HCT116 (cell line): ENCODE measurements around the gene TMEFF2.

Source experiments
- EZH2 ChIP-seq: fragments of 200-600 bp; sonication (generic); IDR thresholded peaks from 2 replicates; pipeline ENCODE4 v1.6.1; 2017; ENCODE audit warnings: antibody characterized with exemption, mixed run types
- FOSL1 ChIP-seq: IDR thresholded peaks from 2 replicates; pipeline ENCODE4 v1.6.1; 2012; ENCODE audit warnings: low read depth
- POLR2A ChIP-seq: IDR thresholded peaks from 2 replicates; pipeline ENCODE4 v1.7.0; 2011; ENCODE audit warnings: borderline replicate concordance; ENCODE audit not compliant: insufficient read depth, insufficient read length; ENCODE audit errors: extremely low read depth
- POLR2AphosphoS5 ChIP-seq: IDR thresholded peaks from 2 replicates; pipeline ENCODE4 v1.6.1; 2011; ENCODE audit warnings: mild to moderate bottlenecking, low read depth, low read length, moderate library complexity
- RAD21 ChIP-seq: IDR thresholded peaks from 2 replicates; pipeline ENCODE4 v1.6.1; 2012; ENCODE audit warnings: low read depth, mild to moderate bottlenecking
- ZFX ChIP-seq: fragments of 450-650 bp; IDR thresholded peaks from 2 replicates; pipeline ENCODE4 v1.6.1; 2017
- ZNF274 ChIP-seq: fragments of 200-500 bp; sonication (Bioruptor generic); IDR thresholded peaks from 2 replicates; pipeline ENCODE4 v1.6.1; 2014; ENCODE audit warnings: mild to moderate bottlenecking, low read depth, low read length, inconsistent platforms
- TF ChIP-seq, protein P1 (sequence below), 3 experiments: fragments of 200-600 bp in 1 of 3; sonication (generic) in 1 of 3; IDR thresholded peaks in 2 of 3; conservative IDR thresholded peaks in 1 of 3; 2 replicates each; pipeline ENCODE4 v1.5.1; 2012 to 2017; ENCODE audit warnings: low read depth in 2 of 3, low read length in 2 of 3, antibody characterized with exemption in 1 of 3, borderline replicate concordance in 1 of 3, control low read depth in 1 of 3, mild to moderate bottlenecking in 1 of 3, mixed read lengths in 1 of 3, mixed run types in 1 of 3, moderate library complexity in 1 of 3; ENCODE audit not compliant: insufficient read depth in 1 of 3
- TF ChIP-seq, protein P2 (sequence below): IDR thresholded peaks from 2 replicates; pipeline ENCODE4 v1.6.1; 2012; ENCODE audit warnings: low read depth

DNA sequence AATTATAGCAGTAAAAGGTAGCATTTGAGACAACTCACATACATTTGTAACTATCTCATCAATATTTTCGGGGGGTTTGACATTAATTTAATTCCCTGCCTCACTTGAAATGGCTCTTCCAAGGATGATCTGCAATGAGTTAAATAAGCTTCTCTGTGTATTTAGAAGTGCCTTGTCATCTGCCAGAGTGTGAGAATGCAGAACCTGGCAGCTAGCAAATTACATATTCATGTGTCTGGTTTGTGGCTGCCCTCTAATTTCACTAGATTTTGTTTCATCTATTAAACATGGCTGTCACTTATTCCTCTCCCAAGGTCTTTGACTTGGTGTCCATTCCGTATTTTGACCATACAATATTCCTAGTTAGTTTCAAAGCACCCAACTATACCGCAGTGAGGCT lies 189.5 kb downstream of the TMEFF2 start:
- TF ChIP-seq FOSL1 (no peak), RAD21 (no peak), ZNF274 (no peak), EZH2 (no peak), POLR2AphosphoS5 (no peak), ZFX (no peak), POLR2A (no peak)
- TF ChIP-seq, protein P1, sequence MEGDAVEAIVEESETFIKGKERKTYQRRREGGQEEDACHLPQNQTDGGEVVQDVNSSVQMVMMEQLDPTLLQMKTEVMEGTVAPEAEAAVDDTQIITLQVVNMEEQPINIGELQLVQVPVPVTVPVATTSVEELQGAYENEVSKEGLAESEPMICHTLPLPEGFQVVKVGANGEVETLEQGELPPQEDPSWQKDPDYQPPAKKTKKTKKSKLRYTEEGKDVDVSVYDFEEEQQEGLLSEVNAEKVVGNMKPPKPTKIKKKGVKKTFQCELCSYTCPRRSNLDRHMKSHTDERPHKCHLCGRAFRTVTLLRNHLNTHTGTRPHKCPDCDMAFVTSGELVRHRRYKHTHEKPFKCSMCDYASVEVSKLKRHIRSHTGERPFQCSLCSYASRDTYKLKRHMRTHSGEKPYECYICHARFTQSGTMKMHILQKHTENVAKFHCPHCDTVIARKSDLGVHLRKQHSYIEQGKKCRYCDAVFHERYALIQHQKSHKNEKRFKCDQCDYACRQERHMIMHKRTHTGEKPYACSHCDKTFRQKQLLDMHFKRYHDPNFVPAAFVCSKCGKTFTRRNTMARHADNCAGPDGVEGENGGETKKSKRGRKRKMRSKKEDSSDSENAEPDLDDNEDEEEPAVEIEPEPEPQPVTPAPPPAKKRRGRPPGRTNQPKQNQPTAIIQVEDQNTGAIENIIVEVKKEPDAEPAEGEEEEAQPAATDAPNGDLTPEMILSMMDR (IDR thresholded peaks at IDR 0.05 in 2 of 3, conservative IDR thresholded peaks at IDR 0.05 in 1 of 3; ENCODE audit: borderline replicate concordance in 1 of 3, insufficient read depth in 1 of 3, low read depth in 2 of 3, low read length in 2 of 3): no peak
- TF ChIP-seq, protein P2, sequence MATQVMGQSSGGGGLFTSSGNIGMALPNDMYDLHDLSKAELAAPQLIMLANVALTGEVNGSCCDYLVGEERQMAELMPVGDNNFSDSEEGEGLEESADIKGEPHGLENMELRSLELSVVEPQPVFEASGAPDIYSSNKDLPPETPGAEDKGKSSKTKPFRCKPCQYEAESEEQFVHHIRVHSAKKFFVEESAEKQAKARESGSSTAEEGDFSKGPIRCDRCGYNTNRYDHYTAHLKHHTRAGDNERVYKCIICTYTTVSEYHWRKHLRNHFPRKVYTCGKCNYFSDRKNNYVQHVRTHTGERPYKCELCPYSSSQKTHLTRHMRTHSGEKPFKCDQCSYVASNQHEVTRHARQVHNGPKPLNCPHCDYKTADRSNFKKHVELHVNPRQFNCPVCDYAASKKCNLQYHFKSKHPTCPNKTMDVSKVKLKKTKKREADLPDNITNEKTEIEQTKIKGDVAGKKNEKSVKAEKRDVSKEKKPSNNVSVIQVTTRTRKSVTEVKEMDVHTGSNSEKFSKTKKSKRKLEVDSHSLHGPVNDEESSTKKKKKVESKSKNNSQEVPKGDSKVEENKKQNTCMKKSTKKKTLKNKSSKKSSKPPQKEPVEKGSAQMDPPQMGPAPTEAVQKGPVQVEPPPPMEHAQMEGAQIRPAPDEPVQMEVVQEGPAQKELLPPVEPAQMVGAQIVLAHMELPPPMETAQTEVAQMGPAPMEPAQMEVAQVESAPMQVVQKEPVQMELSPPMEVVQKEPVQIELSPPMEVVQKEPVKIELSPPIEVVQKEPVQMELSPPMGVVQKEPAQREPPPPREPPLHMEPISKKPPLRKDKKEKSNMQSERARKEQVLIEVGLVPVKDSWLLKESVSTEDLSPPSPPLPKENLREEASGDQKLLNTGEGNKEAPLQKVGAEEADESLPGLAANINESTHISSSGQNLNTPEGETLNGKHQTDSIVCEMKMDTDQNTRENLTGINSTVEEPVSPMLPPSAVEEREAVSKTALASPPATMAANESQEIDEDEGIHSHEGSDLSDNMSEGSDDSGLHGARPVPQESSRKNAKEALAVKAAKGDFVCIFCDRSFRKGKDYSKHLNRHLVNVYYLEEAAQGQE: no peak
